Tibial artery (tissue), 4 donors: ENCODE data around the gene CFAP100.

ENCODE experiments used
- DNase-seq, 2 donors: peaks; one replicate each; pipeline ENCODE4 v3.0.0-alpha.2; 2019
- H3K27ac ChIP-seq, 2 donors: fragments of 200-600 bp; sonication (generic) in 1 of 2; 1 replicate in 1 of 2; 2 replicates in 1 of 2; pipeline ENCODE4 v1.5.1; 2018 to 2019; ENCODE audit warnings: mild to moderate bottlenecking in 1 of 2
- H3K27me3 ChIP-seq, 2 donors: fragments of 200-600 bp; sonication (generic) in 1 of 2; one replicate each; pipeline versions ENCODE4 v1.5.1 to v1.6.0; 2016 to 2019
- H3K36me3 ChIP-seq, 3 donors: fragments of 200-600 bp; sonication (generic) in 2 of 3; one replicate each; pipeline ENCODE4 v1.5.1; 2016 to 2019; ENCODE audit warnings: mild to moderate bottlenecking in 2 of 3
- H3K4me1 ChIP-seq, 4 donors: fragments of 200-600 bp; sonication (generic) in 2 of 4; 1 replicate in 3 of 4; 2 replicates in 1 of 4; pipeline ENCODE4 v1.5.1; 2016 to 2019
- H3K4me3 ChIP-seq, 2 donors: fragments of 200-600 bp; sonication (generic) in 1 of 2; 1 replicate in 1 of 2; 2 replicates in 1 of 2; pipeline ENCODE4 v1.5.1; 2018 to 2019; ENCODE audit warnings: mild to moderate bottlenecking in 2 of 2
- H3K9me3 ChIP-seq, 3 donors: fragments of 200-600 bp; sonication (generic) in 1 of 3; one replicate each; pipeline ENCODE4 v1.5.1; 2016 to 2019
- CTCF ChIP-seq, 2 experiments: fragments of 200-600 bp in 1 of 2; fragments of 450-650 bp in 1 of 2; IDR thresholded peaks; one replicate each; pipeline ENCODE4 v1.5.1; 2017 to 2019; ENCODE audit warnings: antibody characterized with exemption in 2 of 2, mild to moderate bottlenecking in 1 of 2, moderate library complexity in 1 of 2
- intact Hi-C: fragments of 100-400 bp; cut with DNase I; formaldehyde crosslinking; loops from one replicate; pipeline ENCODE4 v1.15.0; 2023; ENCODE audit warnings: low total_unique reads

The CFAP100 gene

GRCh38 chr3:126370606-126371005 lies 24.1 kb upstream of the CFAP100 start:
- no peaks in the 10 kb centered on the region for H3K36me3 ChIP-seq
- H3K27ac ChIP-seq: no peak overlapping the region
- no peaks in the 10 kb centered on the region for H3K9me3 ChIP-seq
- intact Hi-C loops: loop anchor here (10.0 kb wide), 1 partner anchor 446 kb away; no protein-coding TSS in a partner anchor
- no peaks in the 10 kb centered on the region for H3K4me1 ChIP-seq
- no peaks in the 10 kb centered on the region for H3K27me3 ChIP-seq
- TF ChIP-seq CTCF (IDR thresholded peaks at IDR 0.05): no peak
- peak in 1 of 2 donors; percentile 41 for DNase-seq
- no peak overlapping the region for H3K4me3 ChIP-seq

- Histone ChIP-seq H3K9me3 (no peaks in the 10 kb centered on the region), H3K27me3 (no peaks in the 10 kb centered on the region), H3K27ac (no peak overlapping the region), H3K4me3 (no peak overlapping the region), H3K4me1 (no peaks in the 10 kb centered on the region), H3K36me3 (no peaks in the 10 kb centered on the region)
- no peak for TF ChIP-seq CTCF (IDR thresholded peaks at IDR 0.05)
- DNase-seq: peak in 1 of 2 donors; percentile 56
- intact Hi-C loops: loop anchor here (10.0 kb wide), 1 partner anchor 446 kb away; no protein-coding TSS in a partner anchor
Observed at GRCh38 chr3:126371096-126371705, 23.5 kb upstream of the CFAP100 start.

- TF ChIP-seq CTCF (IDR thresholded peaks at IDR 0.05): no peak
- no peak overlapping the region for H3K4me3 ChIP-seq
- no peaks in the 10 kb centered on the region for H3K36me3 ChIP-seq
- H3K27me3 ChIP-seq: no peaks in the 10 kb centered on the region
- H3K27ac ChIP-seq: no peak overlapping the region
- no peaks in the 10 kb centered on the region for H3K4me1 ChIP-seq
- DNase-seq: peak in 1 of 2 donors; percentile 61
- intact Hi-C loops: loop anchor here (10.0 kb wide), 1 partner anchor 448 kb away; no protein-coding TSS in a partner anchor
- H3K9me3 ChIP-seq: no peaks in the 10 kb centered on the region
Observed at GRCh38 chr3:126372413-126373145, 22.1 kb upstream of the CFAP100 start.

- no peaks in the 10 kb centered on the region for H3K4me1 ChIP-seq
Observed at GRCh38 chr3:126373146-126373613, 21.5 kb upstream of the CFAP100 start.

More at GRCh38 chr3:126373146-126373613, 21.5 kb upstream of the CFAP100 start:
- TF ChIP-seq CTCF (IDR thresholded peaks at IDR 0.05): no peak
- H3K36me3 ChIP-seq: no peaks in the 10 kb centered on the region
- H3K4me3 ChIP-seq: no peak overlapping the region
- no peaks in the 10 kb centered on the region for H3K27me3 ChIP-seq
- intact Hi-C loops: loop anchor here (10.0 kb wide), 1 partner anchor 448 kb away; no protein-coding TSS in a partner anchor
- no peaks in the 10 kb centered on the region for H3K9me3 ChIP-seq
- DNase-seq: peak in 1 of 2 donors; percentile 39
- H3K27ac ChIP-seq: no peak overlapping the region
